GM18508 (cell line): ENCODE data around the gene RNASE4.

ENCODE experiments used
- ATAC-seq: cut with Tn5 transposase; IDR thresholded peaks from one replicate; pipeline ENCODE4 v1.9.1; 2021; ENCODE audit warnings: moderate number of reproducible peaks; ENCODE audit not compliant: insufficient read depth, unreplicated experiment

The RNASE4 gene

DNA sequence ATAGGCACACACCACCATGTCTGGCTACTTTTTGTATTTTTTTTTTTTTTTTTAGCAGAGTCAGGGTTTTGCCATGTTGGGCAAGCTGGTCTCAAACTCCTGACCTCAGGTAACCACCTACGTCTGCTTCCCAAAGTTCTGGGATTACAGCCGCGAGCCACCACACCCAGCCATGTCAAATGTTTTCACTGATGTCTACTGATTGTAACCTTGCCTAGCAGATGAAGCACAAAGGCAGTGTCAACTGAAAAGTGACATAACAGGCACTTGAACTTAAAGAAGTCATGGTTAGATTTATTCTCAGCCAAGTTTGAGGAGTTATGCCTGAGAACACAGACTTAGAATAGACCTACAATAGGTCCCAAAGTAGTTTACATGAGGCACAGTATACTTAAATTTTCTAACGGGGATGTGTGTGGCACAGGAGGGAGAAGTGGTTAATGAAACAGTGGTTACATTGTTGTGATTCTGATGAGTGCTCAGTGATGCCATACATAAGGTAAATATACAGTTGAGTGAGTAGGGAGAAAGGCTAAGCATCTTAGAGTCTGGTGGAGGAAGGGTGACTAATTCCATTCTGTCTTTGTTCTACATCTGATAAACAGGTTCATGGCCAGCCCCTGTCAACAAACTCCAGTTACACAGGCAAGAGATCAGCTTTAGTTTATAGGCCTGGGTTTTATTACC, 12.6 kb upstream of the RNASE4 start:
- ATAC-seq = no peak

- no peak for ATAC-seq
Measured at GRCh38 chr14:20675669-20676068, 8.7 kb upstream of the RNASE4 start.

- ATAC-seq = no peak
Measured at GRCh38 chr14:20676072-20676471, 8.3 kb upstream of the RNASE4 start.

GRCh38 chr14:20679907-20680306, 4.5 kb upstream of the RNASE4 start:
- ATAC-seq = no peak

- no peak for ATAC-seq
Measured at GRCh38 chr14:20680363-20680762, 4.0 kb upstream of the RNASE4 start.

DNA sequence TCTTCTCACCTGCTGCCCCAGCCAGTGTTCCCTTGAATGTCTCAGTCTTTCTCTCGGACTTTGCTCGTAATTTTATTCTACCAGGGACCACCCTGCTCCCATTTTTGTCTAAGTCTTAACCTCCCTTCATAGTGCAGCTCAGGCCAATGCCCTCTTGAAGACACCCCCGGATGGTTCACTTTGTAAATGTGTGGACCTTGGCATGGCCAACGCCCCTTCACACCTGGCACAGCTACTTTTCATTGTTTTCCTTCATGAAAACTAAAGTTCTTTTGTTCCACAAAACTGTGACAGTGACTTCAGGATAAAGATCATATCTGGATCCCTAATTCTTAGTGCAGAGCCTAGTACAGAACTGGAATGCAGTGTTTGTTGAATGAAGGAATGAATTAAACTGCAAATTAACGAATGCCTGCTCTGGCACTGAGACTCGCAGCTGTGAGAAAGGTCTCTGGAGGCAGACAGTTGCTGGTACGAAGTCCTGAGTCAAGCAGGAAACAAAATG, 3.5 kb upstream of the RNASE4 start:
- ATAC-seq = peak; percentile 25

GRCh38 chr14:20681348-20682126, 2.8 kb upstream of the RNASE4 start:
- peak; percentile 9 for ATAC-seq

GRCh38 chr14:20682127-20682434, 2.3 kb upstream of the RNASE4 start:
- ATAC-seq = no peak

- peak; percentile 30 for ATAC-seq
Measured at GRCh38 chr14:20682435-20683124, 1.8 kb upstream of the RNASE4 start.

DNA sequence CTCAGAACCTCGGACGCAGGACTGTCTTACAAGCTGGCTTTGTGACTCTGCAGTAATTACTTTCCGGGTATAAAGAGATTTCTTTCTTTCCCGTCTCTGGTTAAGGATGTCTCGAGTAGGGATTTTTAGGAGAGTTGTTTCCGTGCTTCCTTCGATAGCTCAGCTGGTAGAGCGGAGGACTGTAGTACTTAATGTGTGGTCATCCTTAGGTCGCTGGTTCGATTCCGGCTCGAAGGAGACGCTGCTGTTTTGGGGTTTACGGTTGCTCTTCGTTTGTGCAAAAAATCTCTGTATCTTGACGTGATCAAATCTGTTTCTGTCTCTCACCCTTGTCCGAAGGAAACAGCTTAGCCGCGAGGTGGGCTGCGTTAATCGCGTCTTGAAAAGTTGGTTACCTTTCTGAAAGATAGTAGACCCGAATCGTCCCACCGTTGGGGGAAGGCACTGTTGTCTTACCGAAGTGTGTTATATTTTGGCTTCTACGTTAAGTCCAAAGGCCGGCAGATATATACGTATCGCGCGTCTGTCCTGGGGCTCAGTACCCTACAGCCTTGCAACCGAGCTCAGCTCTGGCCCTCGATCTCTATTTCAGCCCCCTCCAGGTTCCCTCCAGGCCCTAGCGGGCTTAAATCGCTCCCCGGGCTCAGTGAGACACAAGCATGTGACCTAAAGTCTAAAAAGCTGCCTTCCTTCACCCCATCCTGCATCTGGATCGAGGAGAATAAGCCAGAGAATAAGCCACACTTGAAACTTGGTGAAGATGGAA, 1.1 kb upstream of the RNASE4 start:
- ATAC-seq = peak; percentile 24

- no peak for ATAC-seq
Measured at GRCh38 chr14:20684662-20685456, 499 bp downstream of the RNASE4 start.

GRCh38 chr14:20686386-20687143, 2.2 kb downstream of the RNASE4 start:
- no peak for ATAC-seq

DNA sequence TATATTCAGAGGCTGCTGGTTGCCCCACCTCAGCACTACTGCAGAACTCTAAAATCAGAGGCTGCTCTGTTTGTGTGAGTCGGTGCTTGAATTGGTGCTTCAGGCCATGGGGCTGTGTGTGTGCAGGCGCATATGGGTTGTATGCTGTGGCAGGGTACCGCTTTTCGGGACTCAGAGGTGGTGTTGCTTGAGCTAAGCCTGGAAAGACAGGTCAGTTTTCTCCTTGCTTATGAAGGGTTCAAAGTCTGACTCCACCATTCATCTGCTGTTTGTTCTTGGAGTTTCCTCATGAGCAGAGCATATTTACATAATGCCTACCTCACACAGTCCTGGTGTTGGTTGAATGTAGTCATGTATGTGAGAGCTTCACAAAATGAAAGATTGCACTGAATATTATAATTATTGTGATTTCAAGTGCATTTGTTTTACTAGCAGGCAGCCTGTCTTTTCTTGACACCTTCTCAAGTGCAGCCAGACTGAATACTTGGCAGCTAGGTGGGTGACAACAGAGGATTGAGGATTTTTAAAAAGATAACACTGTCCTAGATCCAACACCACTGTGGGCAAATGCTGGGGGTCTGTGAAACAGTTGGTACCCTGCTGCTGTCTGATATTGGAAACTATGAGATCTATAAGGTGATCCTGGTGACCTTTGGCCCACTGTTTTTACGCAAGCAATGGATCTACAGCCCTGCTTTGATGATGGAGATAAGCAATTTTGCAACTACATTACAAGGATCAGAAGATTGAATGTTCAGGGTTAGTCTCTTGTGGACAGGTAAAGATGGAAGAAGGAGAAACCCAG, 3.2 kb downstream of the RNASE4 start:
- ATAC-seq = no peak

DNA sequence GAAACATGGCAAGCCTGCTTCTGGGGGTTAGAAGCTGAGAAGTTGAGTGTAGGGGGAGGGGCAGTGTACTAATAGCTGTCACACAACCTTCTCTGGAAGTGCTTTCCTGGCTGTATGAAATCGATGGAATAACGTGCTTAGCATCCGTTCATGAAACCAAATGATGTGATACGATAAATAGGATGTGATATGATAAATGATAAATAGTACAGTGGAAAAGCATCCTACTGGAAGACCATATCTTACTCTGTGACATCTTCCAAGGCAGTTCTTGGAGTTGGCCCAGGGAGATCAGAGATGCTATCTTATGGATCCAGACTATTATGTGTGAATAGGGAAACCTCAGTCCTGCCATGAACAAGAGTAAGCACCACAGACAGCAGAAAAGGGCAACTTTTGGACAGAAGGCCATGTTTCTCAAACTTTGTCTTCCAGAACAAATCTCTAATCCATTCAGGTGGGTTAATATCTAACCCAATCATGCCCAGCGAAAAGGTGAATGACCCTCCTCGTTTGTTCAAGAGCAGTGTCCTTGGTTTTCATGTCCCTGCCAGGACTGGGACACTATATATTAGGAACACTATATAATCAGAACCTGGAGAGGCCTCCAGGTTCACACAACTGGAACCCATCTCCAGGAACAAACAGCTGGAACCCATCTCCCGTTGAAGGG, 3.9 kb downstream of the RNASE4 start, which contains the start of gene ANG:
ANG (plus strand) TSS at position 598 of the 673 bp plus-strand sequence. CDS start 4,801 bp downstream, outside the sequence.
- ATAC-seq = no peak

DNA sequence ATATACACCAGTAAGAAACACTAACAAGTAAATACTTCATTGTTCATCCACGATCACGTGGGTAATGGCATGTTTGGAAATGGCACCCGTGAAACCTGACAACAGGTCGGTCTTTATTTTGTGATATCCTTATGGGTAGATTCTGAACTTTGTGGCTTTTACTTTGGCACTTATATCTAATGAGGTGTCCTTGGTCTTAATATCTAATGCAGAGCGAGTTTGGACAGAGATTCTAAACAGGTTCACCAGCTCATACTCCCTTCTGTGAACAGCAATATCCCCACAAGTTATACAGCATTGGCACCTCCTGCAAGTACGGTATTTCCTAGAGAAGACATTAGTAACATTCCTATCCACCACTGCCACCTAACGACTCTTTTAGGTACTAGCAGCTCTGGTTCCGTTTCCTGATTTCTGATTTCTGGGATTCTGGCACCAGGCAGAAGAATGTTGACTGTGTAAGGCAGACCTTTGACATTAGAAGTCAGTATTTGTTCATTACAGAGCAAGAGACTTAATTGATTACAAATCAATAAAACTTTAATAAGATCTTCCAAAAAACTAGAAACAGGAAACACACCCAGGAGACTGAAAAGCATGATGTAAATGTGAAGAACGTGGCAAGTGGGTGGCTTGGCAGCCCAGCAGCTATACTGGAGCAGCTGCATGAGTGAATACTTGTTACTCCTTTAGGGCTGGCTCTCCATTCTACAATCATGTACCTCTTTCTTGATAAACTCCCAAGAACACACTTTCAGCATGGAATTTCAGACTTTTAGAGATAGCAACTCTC, 6.7 kb downstream of the RNASE4 start:
- no peak for ATAC-seq

DNA sequence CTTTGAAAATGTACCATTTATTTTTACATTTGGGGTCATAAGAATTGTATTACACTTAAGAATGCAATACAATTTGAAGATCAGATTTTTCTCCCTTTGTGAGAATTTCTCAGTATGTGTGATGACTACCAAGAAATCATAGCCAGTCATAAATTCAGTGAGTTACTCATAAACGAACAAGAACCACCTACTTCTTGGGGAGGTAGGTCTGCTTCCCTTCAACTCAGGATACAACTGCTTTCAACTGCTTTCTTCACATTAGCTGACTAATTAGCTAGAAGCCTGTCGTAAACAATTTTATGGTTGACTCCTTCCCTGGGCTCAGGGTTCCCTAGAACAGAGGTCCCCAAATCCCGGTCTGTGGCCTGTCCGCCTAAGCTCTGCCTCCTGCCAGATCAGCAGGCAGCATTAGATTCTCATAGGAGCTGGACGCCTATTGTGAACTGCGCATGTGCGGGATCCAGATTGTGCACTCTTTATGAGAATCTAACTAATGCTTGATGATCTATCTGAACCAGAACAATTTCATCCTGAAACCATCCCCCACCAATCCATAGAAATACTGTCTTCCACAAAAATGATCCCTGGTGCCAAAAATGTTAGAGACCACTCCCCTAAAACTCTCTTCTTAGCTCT, 7.9 kb downstream of the RNASE4 start:
- ATAC-seq = no peak
